SK-N-MC (cell line): ENCODE measurements around the gene GALNT5.

Source experiments
- EZH2 ChIP-seq: fragments of 200-600 bp; sonication (generic); IDR thresholded peaks from one replicate; pipeline ENCODE4 v1.6.1; 2017; ENCODE audit warnings: antibody characterized with exemption
- FOXP2 ChIP-seq: optimal IDR thresholded peaks from 2 replicates; pipeline ENCODE3; 2011; ENCODE audit warnings: mild to moderate bottlenecking, moderate library complexity; ENCODE audit not compliant: insufficient read depth; ENCODE audit errors: extremely low read length, control extremely low read depth
- POLR2AphosphoS5 ChIP-seq: IDR thresholded peaks from 2 replicates; pipeline ENCODE4 v1.6.1; 2012; ENCODE audit warnings: mild to moderate bottlenecking, low read depth, low read length, borderline replicate concordance

DNA sequence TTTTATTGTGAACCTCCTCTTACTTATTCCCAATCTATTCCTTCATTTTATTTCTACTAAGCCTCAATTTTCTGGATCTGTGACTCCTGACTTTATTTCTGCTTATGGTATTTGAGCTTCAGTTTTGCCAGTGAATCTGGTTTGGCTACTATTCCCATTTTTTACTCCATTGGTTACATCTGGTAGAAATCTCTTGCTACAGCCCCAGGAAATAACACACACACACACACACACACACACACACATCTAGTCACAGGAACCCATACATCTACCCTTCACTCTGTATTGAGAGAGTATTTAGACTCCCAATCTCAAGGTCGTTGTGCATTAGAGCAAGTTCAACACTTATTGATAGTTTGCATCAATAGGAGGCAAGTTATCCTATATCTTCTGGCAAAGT is 37.0 kb upstream of the GALNT5 start:
- TF ChIP-seq EZH2 (no peak), POLR2AphosphoS5 (no peak), FOXP2 (no peak)
